GM18499 (cell line): Measurements from ENCODE around the gene PFDN6.

Experiments used
- ATAC-seq: cut with Tn5 transposase; IDR thresholded peaks from one replicate; pipeline ENCODE4 v1.9.1; 2021; ENCODE audit warnings: moderate number of reproducible peaks; ENCODE audit not compliant: insufficient read depth, unreplicated experiment

PFDN6 gene

GRCh38 chr6:33292996-33293682 lies 3.7 kb downstream of the PFDN6 start:
- ATAC-seq: no peak

- ATAC-seq: no peak
Measured at GRCh38 chr6:33294086-33294823, 4.9 kb downstream of the PFDN6 start.

- no peak for ATAC-seq
Measured at GRCh38 chr6:33295621-33296369, 6.4 kb downstream of the PFDN6 start.

- no peak for ATAC-seq
Measured at GRCh38 chr6:33296797-33297405, 7.5 kb downstream of the PFDN6 start.

- ATAC-seq: no peak
Measured at GRCh38 chr6:33297406-33297955, 8.1 kb downstream of the PFDN6 start.

- no peak for ATAC-seq
Measured at GRCh38 chr6:33297956-33298772, 8.8 kb downstream of the PFDN6 start.

- no peak for ATAC-seq
Measured at GRCh38 chr6:33298773-33299236, 9.4 kb downstream of the PFDN6 start, which contains the start of gene RGL2. RGL2 (minus strand) TSS chr6:33298942; CDS start chr6:33298610, 332 bp downstream.

GRCh38 chr6:33299237-33299944 lies 10.0 kb downstream of the PFDN6 start:
- ATAC-seq: peak; percentile 71

- ATAC-seq: no peak
Measured at GRCh38 chr6:33301877-33302276, 12.5 kb downstream of the PFDN6 start.

GRCh38 chr6:33304216-33304615 lies 14.8 kb downstream of the PFDN6 start:
- ATAC-seq: no peak

- no peak for ATAC-seq
Measured at GRCh38 chr6:33305052-33305451, 15.7 kb downstream of the PFDN6 start.

- ATAC-seq: no peak
Measured at GRCh38 chr6:33306356-33306755, 17.0 kb downstream of the PFDN6 start.

GRCh38 chr6:33312361-33313104 lies 23.1 kb downstream of the PFDN6 start:
- ATAC-seq: no peak

GRCh38 chr6:33313105-33313708 lies 23.8 kb downstream of the PFDN6 start:
- no peak for ATAC-seq

- no peak for ATAC-seq
Measured at GRCh38 chr6:33313709-33314514, 24.5 kb downstream of the PFDN6 start, which contains the start of gene TAPBP. TAPBP (minus strand) TSS chr6:33314078; CDS start chr6:33314041, 37 bp downstream.

- no peak for ATAC-seq
Measured at GRCh38 chr6:33314515-33314942, 25.1 kb downstream of the PFDN6 start.
